Gastrocnemius medialis (tissue), 4 donors: ENCODE measurements around the gene CEP350. TPM values are rescaled to one million over a fixed set of nuclear protein-coding genes. Genes with fewer than 3 reads are reported as not detected.

Experiments used
- ATAC-seq, 2 donors: fragments of 150-250 bp; one replicate each; pipeline ENCODE4 v1.9.1; 2016
- DNase-seq, 2 donors: peaks; one replicate each; pipeline ENCODE4 v3.0.0-alpha.2; 2019
- H3K27ac ChIP-seq, 4 donors: fragments of 200-600 bp; sonication (generic); 1 replicate in 1 of 4; 2 replicates in 3 of 4; pipeline ENCODE4 v1.5.1; 2016 to 2018; ENCODE audit warnings: mild to moderate bottlenecking in 2 of 4, moderate library complexity in 1 of 4
- H3K27me3 ChIP-seq, 3 donors: fragments of 200-600 bp; sonication (generic) in 2 of 3; 1 replicate in 1 of 3; 2 replicates in 2 of 3; pipeline versions ENCODE4 v1.5.1 to v1.6.0; 2016 to 2019; ENCODE audit warnings: mild to moderate bottlenecking in 1 of 3, moderate library complexity in 1 of 3
- H3K36me3 ChIP-seq, 2 donors: fragments of 200-600 bp; sonication (generic) in 1 of 2; one replicate each; pipeline ENCODE4 v1.5.1; 2017 to 2018
- H3K4me1 ChIP-seq, 2 donors: fragments of 200-600 bp; sonication (generic) in 1 of 2; one replicate each; pipeline ENCODE4 v1.5.1; 2016 to 2017; ENCODE audit warnings: mild to moderate bottlenecking in 2 of 2
- H3K4me3 ChIP-seq, 4 donors: fragments of 200-600 bp; sonication (generic) in 3 of 4; 1 replicate in 1 of 4; 2 replicates in 3 of 4; pipeline ENCODE4 v1.5.1; 2016 to 2019; ENCODE audit warnings: mild to moderate bottlenecking in 2 of 4
- H3K9me3 ChIP-seq, 3 donors: fragments of 200-600 bp; sonication (generic) in 2 of 3; 1 replicate in 1 of 3; 2 replicates in 2 of 3; pipeline ENCODE4 v1.5.1; 2016 to 2019
- CTCF ChIP-seq, 5 experiments: fragments of 450-650 bp in 3 of 5; fragments of 200-600 bp in 2 of 5; sonication (generic) in 2 of 5; IDR thresholded peaks in 4 of 5; conservative IDR thresholded peaks in 1 of 5; 1 replicate in 4 of 5; 2 replicates in 1 of 5; pipeline ENCODE4 v1.5.1; 2016 to 2019; ENCODE audit warnings: antibody characterized with exemption in 5 of 5, mild to moderate bottlenecking in 3 of 5, moderate library complexity in 3 of 5
- POLR2A ChIP-seq, 2 donors: fragments of 450-650 bp; IDR thresholded peaks; one replicate each; pipeline ENCODE4 v1.6.1; 2017; ENCODE audit warnings: antibody characterized with exemption in 2 of 2, mild to moderate bottlenecking in 2 of 2, moderate library complexity in 2 of 2
- in situ Hi-C, 4 donors: fragments of 200-750 bp; cut with MboI; loops; one replicate each; pipeline versions ENCODE4 v1.15.0 to v1.8.0; 2017; ENCODE audit warnings: low sequenced_read_pairs in 4 of 4
- intact Hi-C: fragments of 100-400 bp; cut with DNase I; formaldehyde crosslinking; loops from one replicate; pipeline ENCODE4 v1.15.1; 2023; ENCODE audit warnings: low total_unique reads
- total RNA-seq, 4 donors: library from RNA; depleted of rRNA; stranded (reverse); fragments of >200 nt; gene quantifications; one replicate each; pipeline versions ENCODE4 v1.1.0 to v1.2.3, GENCODE V29; 2016

Gene CEP350
- total RNA-seq, 4 donors from 2014 or later = 83.7 to 197 (median 157) TPM

DNA sequence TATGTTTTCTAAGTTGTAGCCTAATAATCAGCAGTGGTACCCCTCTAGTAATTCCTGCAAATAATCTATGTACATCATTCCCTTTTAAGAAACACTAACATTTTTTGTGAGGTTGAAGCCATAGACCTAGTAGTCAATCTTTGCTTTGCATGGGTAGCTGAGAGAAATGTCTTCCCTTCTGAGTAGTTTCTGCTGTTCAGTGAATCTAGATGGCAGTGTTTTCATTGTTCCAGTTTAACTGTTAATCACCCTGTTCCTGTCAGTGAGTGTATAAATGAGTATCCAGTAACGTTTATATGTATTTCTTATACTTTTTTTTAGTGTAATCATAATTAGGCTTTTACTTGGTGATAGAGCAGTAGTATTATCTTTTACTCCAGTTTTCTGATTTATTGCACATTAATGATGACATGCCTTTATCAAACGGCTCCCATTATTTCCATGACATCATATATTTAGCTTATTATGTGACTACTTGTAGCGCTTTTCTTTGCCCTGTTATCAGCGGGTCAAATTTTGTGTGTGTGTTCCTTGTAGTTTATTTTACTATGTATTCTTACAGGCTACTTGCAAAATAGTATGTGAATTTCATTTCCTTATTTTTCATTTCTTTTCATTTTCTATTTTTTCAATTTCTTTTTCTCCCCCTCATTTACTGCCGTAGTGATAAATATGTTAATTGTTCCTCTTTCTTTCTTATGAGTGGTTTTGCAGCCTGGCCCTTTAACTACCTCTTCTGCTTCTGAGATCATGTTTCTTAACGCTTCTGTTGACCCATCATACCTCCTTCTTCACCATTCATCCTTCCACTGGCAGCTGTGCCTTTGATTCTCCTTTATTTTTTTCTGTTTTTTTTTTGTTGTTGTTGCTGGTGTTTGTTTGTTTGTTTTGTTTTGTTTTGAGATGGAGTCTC is 18.8 kb downstream of the CEP350 start:
- ATAC-seq = no peak
- Histone ChIP-seq H3K9me3 (no peaks in the 10 kb centered on the region), H3K27me3 (no peaks in the 10 kb centered on the region), H3K36me3 (no peaks in the 10 kb centered on the region), H3K4me1 (peaks cover 60 to 75% of the 10 kb centered on the region in 2 donors), H3K27ac (peak overlapping the region; percentile 79 to 89 (median 87)), H3K4me3 (peak overlapping the region in 3 of 4 donors; percentile 25 to 38 (median 30))
- in situ Hi-C loops (loop anchor here in 1 of 4 donors (5.0 kb wide), 1 partner anchor 91 kb away; the partner anchor contains the start of gene TOR1AIP1), intact Hi-C loops (loop anchor here (5.0 kb wide), 1 partner anchor 91 kb away; the partner anchor contains the start of gene TOR1AIP1)
- TF ChIP-seq CTCF (IDR thresholded peaks at IDR 0.05 in 4 of 5, conservative IDR thresholded peaks at IDR 0.05 in 1 of 5) = no peak
- no peak for TF ChIP-seq POLR2A (IDR thresholded peaks at IDR 0.05)
- no peak for DNase-seq

DNA sequence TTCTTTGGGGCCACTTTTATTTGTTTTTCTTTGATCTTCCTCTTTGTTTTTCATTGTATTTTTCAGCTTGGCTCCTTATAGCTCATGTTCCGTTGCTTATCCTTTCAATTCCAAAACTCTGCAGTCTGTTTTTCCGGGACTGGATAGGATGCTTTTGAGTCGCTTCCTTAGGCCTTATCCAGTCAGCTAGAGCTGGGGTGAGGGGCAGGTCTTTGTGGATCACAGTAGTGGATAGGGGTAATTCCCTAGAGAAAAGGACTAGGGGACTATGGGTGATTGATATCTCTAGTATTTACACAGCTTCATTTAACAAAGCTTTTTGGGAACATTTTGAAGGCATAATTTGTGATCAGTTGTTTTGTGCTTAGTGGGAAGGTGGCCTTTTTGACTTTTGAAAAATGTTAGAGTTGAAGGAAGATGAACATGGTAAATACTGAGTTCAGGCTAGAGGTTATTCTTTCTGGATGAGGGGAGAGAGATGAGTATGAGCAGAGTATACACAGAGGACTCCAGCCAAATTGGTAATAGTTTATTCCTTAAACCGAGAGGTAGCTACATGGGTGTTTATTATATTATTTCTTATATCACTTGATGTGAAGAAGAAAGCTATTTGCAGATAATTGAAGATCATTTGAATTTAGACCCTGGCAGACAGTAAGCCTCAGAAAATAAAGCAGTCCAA is 22.5 kb downstream of the CEP350 start:
- Histone ChIP-seq H3K27ac (peak overlapping the region; percentile 74 to 89 (median 87)), H3K4me1 (peaks cover 44 to 59% of the 10 kb centered on the region in 2 donors), H3K9me3 (no peaks in the 10 kb centered on the region), H3K4me3 (peak overlapping the region in 1 of 4 donors; percentile 46), H3K36me3 (no peaks in the 10 kb centered on the region), H3K27me3 (no peaks in the 10 kb centered on the region)
- intact Hi-C loops (no loop called here), in situ Hi-C loops (no loop called here)
- DNase-seq (no peak), ATAC-seq (no peak)
- no peak for TF ChIP-seq POLR2A (IDR thresholded peaks at IDR 0.05)
- no peak for TF ChIP-seq CTCF (IDR thresholded peaks at IDR 0.05 in 4 of 5, conservative IDR thresholded peaks at IDR 0.05 in 1 of 5)

DNA sequence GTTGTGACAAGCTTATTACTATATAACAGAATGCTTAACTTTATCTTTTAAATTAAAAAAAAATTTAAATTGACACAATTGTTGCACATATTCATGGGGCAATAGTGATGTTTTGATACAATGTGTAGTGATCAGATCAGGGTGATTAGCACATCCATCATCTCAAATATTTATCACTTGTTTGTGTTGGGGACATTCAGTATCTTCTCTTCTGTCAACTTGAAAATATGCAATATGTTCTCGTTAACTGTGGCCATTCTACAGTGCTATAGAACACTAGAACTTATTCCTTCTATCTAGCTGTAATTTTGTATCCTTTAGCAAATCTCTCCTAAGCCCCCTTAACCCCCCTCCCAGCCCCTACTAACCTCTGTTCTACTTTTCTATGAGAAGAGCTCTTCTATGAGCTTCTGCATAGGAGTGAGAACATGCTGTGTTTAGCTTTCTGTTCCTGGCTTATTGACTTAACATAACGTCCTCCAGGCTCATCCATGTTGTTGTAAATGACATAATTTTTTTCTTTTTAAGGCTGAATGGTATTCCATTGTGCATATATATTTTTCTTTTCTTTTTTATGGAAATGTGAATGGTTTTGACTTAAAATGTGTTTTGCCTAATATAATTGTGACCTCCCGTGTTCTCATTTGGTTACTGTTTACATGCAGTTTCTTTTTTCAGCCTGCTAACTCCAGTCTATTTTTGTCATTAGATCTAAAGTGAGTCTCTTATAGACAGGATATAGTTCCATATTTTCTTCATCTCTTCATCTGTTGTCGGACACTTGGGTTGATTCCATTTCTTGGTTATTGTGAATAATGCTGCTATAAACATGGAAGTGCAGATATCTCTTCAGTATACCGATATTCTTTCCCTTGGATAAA is 23.8 kb downstream of the CEP350 start:
- no peak for TF ChIP-seq POLR2A (IDR thresholded peaks at IDR 0.05)
- no peak for TF ChIP-seq CTCF (IDR thresholded peaks at IDR 0.05 in 4 of 5, conservative IDR thresholded peaks at IDR 0.05 in 1 of 5)
- H3K4me3 ChIP-seq = peak overlapping the region; percentile 17 to 46 (median 42)
- H3K4me1 ChIP-seq = peaks cover 39 to 53% of the 10 kb centered on the region in 2 donors
- no peaks in the 10 kb centered on the region for H3K9me3 ChIP-seq
- H3K27ac ChIP-seq = peak overlapping the region; percentile 74 to 89 (median 87)
- in situ Hi-C loops (no loop called here), intact Hi-C loops (no loop called here)
- no peaks in the 10 kb centered on the region for H3K36me3 ChIP-seq
- ATAC-seq (peak; percentile 38 to 82), DNase-seq (no peak)
- H3K27me3 ChIP-seq = no peaks in the 10 kb centered on the region

DNA sequence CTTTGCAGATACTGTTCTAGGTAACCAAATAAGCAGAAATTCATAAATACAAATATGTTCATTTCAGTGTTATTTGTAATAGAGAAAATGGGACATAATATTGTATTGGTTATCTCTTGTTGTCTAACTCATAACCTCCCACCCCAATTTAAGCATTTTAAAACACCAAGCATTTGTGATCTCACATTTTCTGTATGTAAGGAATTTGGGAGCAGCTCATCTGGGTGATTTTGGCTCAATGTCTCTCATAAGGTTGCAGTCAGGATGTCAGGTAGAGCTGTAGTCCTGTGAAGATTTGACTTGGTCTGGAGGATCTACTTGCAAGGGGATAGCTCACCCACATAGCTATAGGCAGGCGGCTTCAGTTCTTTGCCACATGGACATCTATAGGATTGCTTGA is 29.5 kb downstream of the CEP350 start:
- H3K27ac ChIP-seq = no peak overlapping the region
- ATAC-seq (no peak), DNase-seq (no peak)
- H3K4me1 ChIP-seq = peaks cover 22 to 23% of the 10 kb centered on the region in 2 donors
- no peaks in the 10 kb centered on the region for H3K27me3 ChIP-seq
- TF ChIP-seq CTCF (IDR thresholded peaks at IDR 0.05 in 4 of 5, conservative IDR thresholded peaks at IDR 0.05 in 1 of 5) (no peak), POLR2A (IDR thresholded peaks at IDR 0.05) (no peak)
- peaks cover 0 to 10% of the 10 kb centered on the region in 2 donors for H3K36me3 ChIP-seq
- H3K4me3 ChIP-seq = no peak overlapping the region
- H3K9me3 ChIP-seq = no peaks in the 10 kb centered on the region
- in situ Hi-C loops (no loop called here), intact Hi-C loops (no loop called here)
